RCC 7860 (cell line): ENCODE results near the gene CAVIN4.

Experiments
- DNase-seq: peaks from one replicate; pipeline ENCODE4 v3.0.0-alpha.2; 2015; ENCODE audit warnings: low spot score
- FAIRE-seq: peaks from 2 replicates; lab custom pipeline; 2012; peaks lifted over from hg19 to GRCh38; lab: Jason Lieb, UNC

The CAVIN4 gene, protein sequence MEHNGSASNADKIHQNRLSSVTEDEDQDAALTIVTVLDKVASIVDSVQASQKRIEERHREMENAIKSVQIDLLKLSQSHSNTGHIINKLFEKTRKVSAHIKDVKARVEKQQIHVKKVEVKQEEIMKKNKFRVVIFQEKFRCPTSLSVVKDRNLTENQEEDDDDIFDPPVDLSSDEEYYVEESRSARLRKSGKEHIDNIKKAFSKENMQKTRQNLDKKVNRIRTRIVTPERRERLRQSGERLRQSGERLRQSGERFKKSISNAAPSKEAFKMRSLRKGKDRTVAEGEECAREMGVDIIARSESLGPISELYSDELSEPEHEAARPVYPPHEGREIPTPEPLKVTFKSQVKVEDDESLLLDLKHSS

DNA sequence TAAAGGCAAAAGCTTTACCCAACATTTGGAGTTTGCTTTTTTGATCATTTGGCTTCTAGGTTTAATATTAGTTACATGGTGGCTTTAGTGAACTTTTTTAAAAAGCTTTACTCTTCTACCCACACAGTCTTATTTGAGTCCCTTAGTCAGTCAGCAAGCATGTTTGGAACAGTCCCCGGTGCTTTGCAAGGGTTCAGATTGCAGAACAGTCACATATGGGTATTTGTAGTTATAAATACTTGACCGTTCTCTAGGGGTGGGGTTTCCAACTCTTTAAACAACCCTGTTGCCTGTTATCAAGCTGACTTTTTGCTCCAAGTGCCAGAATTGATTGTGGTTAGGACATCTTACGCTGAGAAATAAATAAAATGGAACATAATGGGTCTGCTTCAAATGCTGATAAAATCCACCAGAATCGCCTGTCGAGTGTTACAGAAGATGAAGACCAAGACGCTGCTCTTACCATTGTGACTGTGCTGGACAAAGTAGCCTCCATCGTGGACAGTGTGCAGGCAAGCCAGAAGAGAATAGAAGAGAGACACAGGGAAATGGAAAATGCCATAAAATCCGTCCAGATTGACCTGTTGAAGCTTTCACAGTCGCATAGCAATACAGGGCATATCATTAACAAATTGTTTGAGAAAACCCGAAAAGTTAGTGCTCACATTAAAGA, at the start of gene CAVIN4:
Gene CAVIN4, plus strand, starts transcription at position 304 of the 673 bp plus-strand sequence. Its CDS starts 65 bp downstream, at position 369.
- DNase-seq (no peak), FAIRE-seq (no peak)

DNA sequence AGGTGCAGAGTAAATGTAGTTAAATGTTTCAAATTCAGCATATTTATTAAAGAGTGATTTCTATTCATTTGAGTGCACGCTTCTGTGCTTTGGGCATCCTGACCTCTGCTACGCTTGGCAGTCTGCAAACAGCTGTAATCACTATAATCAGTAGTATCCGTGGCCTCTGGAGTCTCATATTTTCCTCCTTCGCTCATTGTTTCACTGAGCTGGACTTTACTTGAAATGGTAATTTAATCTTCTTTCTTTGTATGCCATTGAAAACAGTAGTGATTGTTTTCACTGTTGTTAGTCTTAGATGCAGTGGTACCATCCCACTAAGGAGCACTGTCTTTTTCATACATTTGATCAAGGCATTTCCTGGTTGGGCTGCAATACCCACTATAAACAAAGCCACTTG, 43.5 kb upstream of the CAVIN4 start:
- FAIRE-seq (no peak), DNase-seq (no peak)

DNA sequence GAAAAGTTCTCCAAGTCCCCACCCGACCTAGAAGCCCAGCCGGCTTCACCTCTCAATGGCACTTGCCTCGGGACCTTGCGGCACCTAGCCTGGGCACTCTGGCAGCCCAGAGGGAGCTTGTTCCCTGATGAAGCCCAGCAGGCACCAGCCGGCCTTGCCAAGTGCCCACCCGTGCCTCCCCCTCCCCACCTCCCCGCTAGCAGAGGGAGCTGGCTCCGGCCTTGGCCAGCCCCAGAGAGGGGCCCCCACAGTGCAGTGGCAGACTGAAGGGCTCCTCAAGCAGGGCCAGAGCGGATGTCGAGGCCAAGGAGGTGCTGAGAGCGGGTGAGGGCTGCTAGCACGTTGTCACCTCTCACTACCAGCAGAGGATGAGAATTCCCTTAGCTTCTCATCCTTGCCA, 37.6 kb upstream of the CAVIN4 start:
- FAIRE-seq (no peak), DNase-seq (no peak)

DNA sequence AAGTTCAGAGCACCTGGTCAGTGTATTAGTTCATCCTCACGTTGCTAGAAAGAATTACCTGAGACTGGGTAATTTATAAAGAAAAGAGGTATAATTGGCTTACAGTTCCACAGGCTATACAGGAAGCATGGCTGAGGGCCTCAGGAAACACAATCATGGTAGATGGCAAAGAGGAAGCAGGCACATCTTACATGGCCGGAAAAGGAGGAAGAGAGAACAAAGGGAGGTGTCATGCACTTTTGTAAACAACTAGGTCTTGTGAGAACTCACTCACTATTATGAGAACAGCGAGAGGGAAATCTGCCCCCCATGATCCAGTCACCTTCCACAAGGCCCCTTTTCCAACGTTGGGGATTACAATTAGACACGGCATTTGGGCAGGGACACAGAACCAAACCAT, 28.8 kb upstream of the CAVIN4 start:
- DNase-seq (no peak), FAIRE-seq (no peak)

DNA sequence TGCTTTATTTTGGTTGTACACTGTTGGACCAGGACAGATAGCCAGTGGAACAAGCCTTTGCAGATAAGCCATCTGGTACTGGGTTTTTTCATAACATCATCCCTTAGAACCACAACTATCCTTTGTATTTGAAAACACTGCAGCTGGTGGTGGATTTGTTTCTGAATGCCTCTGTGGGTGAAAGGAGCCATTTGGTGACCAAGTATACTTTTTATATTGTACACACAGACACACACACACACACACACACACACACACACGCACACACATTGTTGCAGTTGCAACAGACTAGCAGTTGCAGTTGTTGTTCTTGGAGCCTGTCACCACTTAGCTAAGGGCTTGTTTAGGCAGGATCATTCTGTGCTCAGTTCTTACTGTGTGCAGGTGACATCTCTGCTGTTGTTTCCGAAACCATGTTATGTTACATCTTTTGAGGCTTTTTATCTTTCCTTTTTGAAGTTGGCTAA, 22.9 kb upstream of the CAVIN4 start:
- FAIRE-seq = no peak
- no peak for DNase-seq

DNA sequence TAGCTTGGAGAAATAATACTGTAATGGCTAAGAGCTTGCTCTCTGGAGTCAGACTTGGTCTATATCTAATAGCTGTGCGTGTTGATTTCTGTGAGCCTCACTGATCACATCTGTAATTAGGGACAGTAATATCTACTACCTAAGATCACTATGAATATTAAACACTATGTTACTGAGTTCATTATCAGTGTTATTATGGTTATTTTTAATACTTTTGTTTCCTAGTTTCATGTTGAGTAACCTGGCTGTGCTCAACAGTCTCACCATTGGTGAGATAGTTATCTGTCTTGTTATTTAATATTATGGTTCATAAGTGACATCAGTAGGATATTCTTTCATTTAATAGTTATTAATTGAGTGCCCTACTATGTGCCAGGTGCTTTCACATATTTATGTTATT, 22.4 kb upstream of the CAVIN4 start:
- FAIRE-seq = no peak

DNA sequence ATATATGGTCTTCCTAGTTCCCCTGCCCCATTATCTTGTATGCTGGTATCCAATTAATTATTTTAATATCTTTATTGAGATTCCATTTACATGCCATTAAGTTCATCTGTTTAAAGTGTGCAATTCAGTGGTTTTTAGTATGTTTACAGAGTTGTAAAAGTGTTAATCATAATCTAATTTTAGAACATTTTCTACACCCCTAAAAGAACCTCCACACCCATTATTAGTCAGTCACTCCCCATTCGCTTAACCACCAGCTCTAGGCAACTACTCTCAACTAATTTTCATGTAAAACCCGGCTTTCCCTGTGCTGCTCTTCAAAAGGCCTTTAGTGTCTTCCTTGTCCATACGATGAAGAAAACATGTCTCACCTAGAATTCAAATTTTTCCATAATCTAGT, 20.8 kb upstream of the CAVIN4 start:
- DNase-seq (no peak), FAIRE-seq (no peak)

More for the DNA sequence above, 22.4 kb upstream of the CAVIN4 start:
- no peak for DNase-seq

DNA sequence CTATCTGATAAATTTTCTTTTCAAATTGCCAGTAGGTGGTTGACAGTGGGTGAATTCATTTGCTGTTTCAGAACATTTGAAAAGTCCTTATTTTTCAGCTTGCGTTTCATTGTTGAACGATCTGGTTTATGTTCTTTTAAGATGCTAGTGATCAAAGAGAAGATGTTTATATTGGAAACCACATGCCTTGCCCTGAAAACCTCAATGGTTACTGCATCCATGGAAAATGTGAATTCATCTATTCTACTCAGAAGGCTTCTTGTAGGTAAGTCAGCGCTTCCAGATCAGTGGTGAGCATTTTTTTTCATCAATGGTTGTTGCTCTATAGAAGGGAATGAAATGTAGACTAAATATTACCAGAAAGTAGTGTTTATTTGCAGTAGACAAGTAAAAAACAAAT, 16.6 kb upstream of the CAVIN4 start:
- no peak for DNase-seq
- no peak for FAIRE-seq

DNA sequence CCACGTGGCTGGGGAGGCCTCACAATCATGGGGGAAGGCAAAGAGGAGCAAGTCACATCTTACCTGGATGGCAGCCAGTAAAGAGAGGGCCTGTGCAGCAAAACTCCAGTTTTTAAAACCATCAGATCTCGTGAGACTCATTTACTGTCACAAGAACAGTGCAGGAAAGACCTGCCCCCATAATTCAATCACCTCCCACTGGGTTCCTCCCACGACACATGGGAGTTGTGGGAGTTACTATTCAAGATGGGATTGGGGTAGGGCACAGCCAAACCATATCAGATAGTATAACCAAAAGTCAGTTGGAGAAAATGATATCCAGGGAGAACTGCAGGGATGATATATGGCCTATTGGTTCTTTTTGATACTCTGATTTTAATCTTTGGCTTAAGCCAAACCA, 10.0 kb upstream of the CAVIN4 start:
- no peak for FAIRE-seq
- DNase-seq = no peak

DNA sequence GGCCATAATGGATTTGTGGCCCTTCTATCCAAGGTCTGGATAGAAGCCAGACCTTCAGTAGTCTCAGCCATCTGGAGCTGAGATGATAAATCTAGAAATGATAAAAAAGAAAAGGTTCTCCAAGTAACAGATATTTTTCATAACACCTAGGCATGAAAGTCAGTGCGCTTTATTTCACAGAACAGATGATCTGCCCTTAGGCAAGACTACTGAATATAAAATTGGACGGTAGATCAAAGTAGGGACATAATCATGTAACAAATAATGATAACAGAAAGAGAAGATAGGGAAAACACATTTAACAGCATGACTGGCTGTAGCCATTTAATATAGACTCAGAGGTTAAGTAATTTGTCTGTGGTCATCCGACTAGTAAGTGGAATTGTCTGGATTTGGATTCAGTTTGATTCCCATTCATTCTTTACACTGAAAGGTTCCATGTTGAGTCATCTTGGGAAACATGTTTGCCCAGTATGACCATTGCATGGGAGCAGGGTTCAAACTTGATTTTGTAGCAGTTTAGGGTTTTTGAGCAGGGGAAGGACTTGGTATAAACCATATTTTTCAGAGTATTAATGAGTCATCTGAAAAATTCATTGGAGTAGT, 4.1 kb upstream of the CAVIN4 start:
- FAIRE-seq (peak; percentile 81), DNase-seq (peak; percentile 51)

DNA sequence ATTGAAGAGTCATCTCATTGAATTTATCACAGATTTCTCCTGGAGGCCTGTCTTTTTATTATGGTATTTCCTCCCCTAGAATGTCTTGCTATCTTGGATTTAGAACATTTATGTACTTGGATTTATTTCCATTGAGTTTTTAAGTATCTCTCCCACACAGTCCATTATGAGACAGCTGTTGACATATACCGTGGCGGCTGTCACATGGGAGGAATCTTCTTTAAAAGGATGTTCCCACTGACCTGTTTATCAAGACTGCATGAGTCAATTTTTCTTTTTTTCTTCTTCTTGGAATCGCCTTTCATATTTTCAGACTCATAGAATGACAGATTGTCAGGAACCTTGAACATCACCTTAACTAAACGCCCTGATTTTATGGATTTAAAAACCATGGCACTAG, 2.9 kb upstream of the CAVIN4 start:
- FAIRE-seq = peak; percentile 59

DNA sequence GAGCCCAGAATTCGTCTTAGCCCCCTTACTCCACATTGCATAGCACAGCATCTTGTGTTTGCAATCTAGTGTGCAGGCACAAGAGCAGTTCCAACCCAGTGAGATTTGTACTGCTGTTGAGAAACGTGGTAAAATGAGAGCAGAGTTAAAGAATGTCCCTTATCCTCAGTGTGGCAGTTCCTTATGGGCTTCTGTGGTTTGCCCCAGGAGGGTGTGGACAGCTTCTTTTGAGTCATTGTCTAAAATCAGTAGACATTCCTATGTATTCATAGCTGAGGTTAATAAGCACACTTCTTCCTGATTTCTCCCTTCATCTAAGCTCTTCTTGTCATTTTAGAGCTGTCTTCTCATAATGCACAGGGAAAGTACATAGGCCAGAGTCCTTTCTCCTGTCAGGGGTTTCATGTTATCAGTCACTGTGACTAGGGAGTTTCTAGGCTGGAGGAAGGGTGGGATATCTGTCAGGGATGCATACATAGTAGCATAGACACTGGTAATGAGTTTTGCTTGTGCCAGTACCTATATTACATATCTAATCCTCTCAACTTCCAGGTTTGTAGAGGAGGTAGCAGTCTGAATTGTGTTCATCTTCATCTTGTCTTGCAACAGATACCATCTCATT, 2.0 kb upstream of the CAVIN4 start:
- FAIRE-seq = peak; percentile 99

More for the DNA sequence above, 2.9 kb upstream of the CAVIN4 start:
- DNase-seq = no peak

DNA sequence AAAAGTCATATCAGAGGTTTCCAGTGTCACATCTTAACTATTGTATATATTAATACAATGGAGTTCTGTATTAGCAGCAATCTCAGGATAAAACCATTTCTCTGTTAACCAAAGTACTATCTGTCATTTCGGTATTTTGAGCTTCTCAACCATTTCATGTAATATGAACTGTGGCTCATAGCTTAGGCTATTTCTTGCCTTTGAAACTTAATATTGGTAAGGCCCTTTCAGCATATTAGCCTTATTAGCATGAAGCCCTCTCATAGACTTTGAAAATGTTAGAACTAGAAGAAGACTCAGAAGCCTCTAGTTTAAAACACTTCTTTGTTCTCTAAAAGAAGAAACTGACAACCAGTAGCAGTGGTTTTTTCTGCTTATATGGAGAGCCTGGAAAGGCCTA, 731 bp downstream of the CAVIN4 start:
- DNase-seq = no peak
- FAIRE-seq = no peak

More for the DNA sequence above, 2.0 kb upstream of the CAVIN4 start:
- peak; percentile 97 for DNase-seq

DNA sequence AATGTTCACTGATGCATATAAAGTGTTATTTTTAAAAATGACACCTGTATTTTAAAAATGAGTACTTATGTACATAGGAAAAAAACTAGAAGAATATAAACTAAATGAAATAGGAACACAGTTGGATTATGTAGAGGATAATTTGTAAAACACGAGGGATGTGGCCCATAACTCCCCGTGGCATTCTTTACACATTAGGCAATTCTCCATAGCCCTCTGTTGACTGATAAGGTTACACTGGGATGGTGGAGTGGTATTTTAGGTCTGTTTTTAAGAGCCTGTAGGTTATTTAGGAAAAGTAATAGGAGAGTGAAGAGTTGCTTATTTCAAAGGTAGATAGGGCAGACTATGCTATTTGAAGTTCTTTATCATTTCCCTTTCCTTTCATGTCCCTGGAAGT, 1.8 kb downstream of the CAVIN4 start:
- no peak for DNase-seq
- peak; percentile 56 for FAIRE-seq

DNA sequence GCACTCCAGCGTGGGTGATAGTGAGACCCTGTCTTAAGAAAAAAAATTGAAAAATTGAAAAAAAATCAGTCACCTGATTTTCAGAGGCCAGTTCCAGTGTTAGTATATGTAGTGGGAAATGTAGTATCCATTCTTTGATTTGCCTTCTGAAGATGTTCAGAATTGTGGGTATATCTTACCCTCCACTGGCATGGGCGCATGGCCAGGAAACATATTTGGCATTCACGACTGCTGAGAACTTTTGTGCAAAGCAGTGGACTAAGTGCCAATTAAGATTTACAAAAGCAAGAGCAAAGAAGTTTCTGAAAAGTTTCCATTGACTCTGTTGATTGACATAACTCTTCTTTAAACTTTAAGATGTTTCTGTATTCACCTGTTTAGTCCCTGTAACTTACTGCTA, 2.4 kb downstream of the CAVIN4 start:
- FAIRE-seq (no peak), DNase-seq (no peak)

DNA sequence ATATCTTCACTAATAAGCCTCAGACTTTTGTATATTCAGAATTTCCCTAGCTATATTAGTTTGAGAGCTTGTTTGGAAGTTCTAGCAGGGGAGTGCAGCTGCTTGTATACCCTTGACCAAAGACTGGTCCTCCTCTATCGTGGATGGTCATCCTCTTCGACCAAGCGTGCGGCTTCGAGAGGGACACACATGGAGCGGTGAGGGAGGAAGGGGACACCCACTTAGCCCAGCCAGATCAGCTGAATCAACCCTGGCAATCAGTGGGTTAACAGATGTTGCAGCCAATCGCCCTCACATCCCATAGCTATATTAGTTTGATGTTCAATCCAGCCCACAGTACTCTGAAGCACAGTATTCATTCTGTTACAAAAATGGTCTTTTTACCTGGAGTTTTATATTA, 3.2 kb downstream of the CAVIN4 start:
- no peak for FAIRE-seq
- DNase-seq = no peak

DNA sequence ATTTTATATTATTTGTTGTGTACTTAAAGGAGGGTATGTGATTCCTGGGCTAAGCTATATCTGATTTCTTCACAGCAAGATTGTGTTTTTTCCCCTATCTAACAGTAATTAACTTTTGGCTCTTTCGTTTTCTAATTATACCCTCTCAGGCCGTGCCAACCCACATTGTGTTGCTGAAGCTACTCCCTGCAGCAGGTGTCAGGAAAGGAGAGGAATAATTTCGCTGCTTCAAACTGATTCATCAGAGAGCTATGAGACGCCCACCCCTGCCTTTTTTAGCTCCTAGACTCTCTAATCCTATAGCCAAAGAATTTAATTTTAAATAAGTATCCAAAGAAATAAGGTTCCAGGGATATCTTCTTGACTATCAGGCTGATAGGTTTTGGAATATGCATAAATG, 3.8 kb downstream of the CAVIN4 start:
- FAIRE-seq (no peak), DNase-seq (no peak)

DNA sequence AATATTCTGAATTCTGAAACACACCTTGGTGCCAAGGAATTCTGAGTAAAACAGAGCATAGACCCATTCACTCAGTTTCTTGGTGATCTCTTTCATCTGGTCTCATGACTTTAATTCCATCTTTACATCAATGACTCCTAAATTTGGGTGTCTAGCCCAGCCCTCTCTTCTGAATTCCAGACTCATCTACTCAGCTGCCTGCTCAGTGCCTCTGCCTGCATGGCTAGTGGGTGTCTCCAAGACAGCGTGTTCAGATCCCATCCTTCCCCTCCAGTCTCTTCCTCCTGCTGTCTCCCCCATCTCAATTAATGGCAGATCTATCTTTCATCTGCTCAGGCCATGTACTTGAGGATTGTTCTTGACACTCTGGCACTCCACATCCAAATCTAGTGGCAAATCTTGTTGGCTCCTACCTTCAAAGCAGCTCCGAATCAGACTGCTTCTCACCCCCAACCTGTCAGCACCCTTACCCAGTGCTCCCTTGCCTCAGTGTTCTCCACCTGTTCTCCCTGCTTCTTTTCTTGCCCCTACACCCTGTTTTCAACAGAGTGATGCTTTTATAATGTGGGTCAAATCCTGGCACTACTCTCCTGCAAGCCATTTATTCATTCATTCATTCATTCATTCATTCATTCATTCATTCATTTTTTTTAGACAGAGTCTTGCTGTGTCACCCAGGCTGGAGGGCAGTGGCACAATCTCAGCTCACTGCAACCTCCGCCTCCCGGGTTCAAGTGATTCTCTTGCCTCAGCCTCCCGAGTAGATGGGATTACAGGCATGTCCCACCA, 5.3 kb downstream of the CAVIN4 start:
- no peak for DNase-seq
- FAIRE-seq = no peak

DNA sequence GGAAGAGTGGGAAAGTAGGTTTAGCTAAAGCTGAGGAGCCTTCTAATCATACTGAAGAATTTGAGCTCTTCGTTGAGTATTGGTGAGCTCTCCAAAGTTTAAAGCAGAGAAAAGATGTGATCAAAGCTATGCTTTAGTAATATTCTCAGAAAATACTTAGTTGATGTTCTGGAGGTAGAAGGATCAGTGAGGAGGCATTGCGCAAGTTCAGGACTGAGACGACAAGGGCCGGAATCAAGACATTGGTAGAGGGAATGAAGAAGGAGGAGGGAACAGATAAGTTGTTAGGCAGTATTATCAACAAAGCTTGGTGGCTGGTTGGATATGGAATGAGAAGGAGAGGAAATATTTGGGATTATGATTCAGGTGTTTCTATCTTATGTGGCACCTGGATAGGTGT, 7.1 kb downstream of the CAVIN4 start:
- DNase-seq (no peak), FAIRE-seq (no peak)

DNA sequence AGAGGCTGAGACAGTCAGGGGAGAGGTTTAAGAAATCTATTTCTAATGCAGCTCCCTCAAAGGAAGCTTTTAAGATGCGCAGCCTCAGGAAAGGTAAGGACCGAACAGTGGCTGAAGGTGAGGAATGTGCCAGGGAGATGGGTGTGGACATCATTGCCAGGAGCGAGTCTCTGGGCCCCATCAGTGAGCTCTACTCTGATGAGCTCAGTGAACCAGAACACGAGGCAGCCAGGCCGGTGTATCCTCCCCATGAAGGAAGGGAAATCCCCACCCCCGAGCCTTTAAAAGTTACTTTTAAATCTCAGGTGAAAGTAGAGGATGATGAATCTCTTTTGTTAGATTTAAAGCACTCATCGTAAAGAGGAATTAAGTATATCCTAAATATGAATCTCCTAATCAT, 8.2 kb downstream of the CAVIN4 start:
- DNase-seq (peak; percentile 26), FAIRE-seq (peak; percentile 74)

DNA sequence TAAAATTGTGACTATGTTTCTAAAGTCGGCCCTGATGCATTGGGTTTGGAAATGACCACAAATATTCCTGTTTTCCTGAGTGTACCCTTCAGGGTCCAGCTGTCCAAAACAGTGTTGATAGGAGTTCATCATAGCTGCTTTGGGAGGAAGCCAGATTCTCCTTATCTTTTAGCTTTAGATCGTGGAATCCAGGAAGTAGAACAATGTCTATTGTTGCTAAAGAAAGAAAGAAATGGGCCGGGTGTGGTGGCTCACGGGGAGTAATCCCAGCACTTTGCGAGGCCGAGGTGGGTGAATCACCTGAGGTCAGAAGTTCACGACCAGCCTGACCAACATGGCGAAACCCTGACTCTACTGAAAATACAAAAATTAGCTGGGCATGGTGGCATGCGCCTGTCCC, 9.5 kb downstream of the CAVIN4 start:
- DNase-seq (peak; percentile 91), FAIRE-seq (peak; percentile 92)
